ENCODE results near the gene NGEF.

NGEF gene

DNA sequence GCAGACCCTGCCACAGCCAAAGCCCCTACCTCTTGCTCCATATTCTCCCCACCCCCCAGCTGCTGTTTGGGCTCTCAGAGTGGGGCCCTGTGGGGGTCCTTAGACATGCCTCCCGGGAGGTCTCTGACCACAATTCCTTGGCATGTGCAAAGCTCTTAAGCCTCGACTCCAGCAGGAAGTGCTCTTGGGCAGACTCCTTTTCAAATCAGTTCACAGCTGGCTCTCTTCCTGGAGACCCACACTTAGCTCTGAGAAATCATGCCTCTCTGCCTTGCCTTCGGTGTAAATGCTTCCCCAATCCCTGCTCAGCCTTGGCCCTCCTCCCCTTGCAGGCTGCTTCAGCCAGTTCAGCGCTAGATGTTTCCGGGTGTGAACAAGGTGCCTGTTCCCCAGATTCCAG lies 46.9 kb downstream of the NGEF start:
- Histone ChIP-seq H3K27me3 (ENCODE audit: low read length) (no peaks in the 10 kb centered on the region; the same call in 1 of the 2 replicates), H3K79me2 (ENCODE audit: insufficient read depth, low read length) (no peaks in the 10 kb centered on the region), H3K4me3 (ENCODE audit: insufficient read depth, low read length, poor library complexity, severe bottlenecking) (no peak overlapping the region), H3K9me2 (replicated peaks; ENCODE audit: insufficient read depth, low read length) (no peaks in the 10 kb centered on the region), H3K27ac (ENCODE audit: low read depth, low read length) (no peak overlapping the region), H3K9me3 (ENCODE audit: insufficient read depth, low read length) (peaks cover 10% of the 10 kb centered on the region; the same call in 1 of the 2 replicates), H3K4me2 (ENCODE audit: low read depth, low read length, poor library complexity, severe bottlenecking) (no peak overlapping the region), H3F3A (ENCODE audit: insufficient read depth) (no peaks in the 10 kb centered on the region), H3K36me3 (ENCODE audit: low read length) (no peaks in the 10 kb centered on the region), H2AFZ (ENCODE audit: low read depth, low read length, severe bottlenecking) (no peak overlapping the region), H3K9ac (ENCODE audit: low read length) (no peak overlapping the region), H4K20me1 (ENCODE audit: low read depth, low read length) (no peaks in the 10 kb centered on the region)
- TF ChIP-seq, protein P1, sequence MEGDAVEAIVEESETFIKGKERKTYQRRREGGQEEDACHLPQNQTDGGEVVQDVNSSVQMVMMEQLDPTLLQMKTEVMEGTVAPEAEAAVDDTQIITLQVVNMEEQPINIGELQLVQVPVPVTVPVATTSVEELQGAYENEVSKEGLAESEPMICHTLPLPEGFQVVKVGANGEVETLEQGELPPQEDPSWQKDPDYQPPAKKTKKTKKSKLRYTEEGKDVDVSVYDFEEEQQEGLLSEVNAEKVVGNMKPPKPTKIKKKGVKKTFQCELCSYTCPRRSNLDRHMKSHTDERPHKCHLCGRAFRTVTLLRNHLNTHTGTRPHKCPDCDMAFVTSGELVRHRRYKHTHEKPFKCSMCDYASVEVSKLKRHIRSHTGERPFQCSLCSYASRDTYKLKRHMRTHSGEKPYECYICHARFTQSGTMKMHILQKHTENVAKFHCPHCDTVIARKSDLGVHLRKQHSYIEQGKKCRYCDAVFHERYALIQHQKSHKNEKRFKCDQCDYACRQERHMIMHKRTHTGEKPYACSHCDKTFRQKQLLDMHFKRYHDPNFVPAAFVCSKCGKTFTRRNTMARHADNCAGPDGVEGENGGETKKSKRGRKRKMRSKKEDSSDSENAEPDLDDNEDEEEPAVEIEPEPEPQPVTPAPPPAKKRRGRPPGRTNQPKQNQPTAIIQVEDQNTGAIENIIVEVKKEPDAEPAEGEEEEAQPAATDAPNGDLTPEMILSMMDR (IDR thresholded peaks at IDR 0.05; ENCODE audit: insufficient read depth, low read length, poor library complexity, severe bottlenecking) = no peak
- TF ChIP-seq EZH2phosphoT487 (conservative IDR thresholded peaks at IDR 0.05; ENCODE audit: low read length) = no peak

DNA sequence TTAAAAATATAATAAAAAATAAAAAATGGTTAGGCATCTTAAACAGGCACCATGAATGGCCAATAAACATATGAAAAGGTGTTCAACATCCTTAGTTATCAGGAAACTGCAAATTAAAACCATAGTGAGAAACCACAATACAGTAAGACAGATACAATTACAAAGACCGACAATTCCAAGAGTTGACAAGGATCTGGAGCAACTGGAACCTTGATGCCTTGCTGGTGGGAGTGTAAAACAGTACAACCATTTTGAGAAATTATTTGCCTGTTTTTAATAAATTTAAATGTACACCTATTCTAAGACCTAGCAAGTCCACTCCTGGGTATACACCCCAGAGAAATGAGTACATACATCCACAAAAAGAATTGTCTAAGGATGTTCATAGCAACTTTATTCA lies 49.1 kb downstream of the NGEF start:
- Histone ChIP-seq H3K9me2 (replicated peaks; ENCODE audit: insufficient read depth, low read length) (no peaks in the 10 kb centered on the region), H3K9me3 (ENCODE audit: insufficient read depth, low read length) (peaks cover 10% of the 10 kb centered on the region; the same call in 1 of the 2 replicates), H3K4me2 (ENCODE audit: low read depth, low read length, poor library complexity, severe bottlenecking) (no peak overlapping the region), H3K27ac (ENCODE audit: low read depth, low read length) (no peak overlapping the region), H3K36me3 (ENCODE audit: low read length) (no peaks in the 10 kb centered on the region), H4K20me1 (ENCODE audit: low read depth, low read length) (no peaks in the 10 kb centered on the region), H3F3A (ENCODE audit: insufficient read depth) (no peaks in the 10 kb centered on the region), H3K79me2 (ENCODE audit: insufficient read depth, low read length) (no peaks in the 10 kb centered on the region), H3K9ac (ENCODE audit: low read length) (no peak overlapping the region), H3K27me3 (ENCODE audit: low read length) (no peaks in the 10 kb centered on the region; the same call in 1 of the 2 replicates), H2AFZ (ENCODE audit: low read depth, low read length, severe bottlenecking) (no peak overlapping the region), H3K4me3 (ENCODE audit: insufficient read depth, low read length, poor library complexity, severe bottlenecking) (no peak overlapping the region)
- TF ChIP-seq EZH2phosphoT487 (conservative IDR thresholded peaks at IDR 0.05; ENCODE audit: low read length) = no peak
- TF ChIP-seq, protein P1 (IDR thresholded peaks at IDR 0.05; ENCODE audit: insufficient read depth, low read length, poor library complexity, severe bottlenecking) = no peak

DNA sequence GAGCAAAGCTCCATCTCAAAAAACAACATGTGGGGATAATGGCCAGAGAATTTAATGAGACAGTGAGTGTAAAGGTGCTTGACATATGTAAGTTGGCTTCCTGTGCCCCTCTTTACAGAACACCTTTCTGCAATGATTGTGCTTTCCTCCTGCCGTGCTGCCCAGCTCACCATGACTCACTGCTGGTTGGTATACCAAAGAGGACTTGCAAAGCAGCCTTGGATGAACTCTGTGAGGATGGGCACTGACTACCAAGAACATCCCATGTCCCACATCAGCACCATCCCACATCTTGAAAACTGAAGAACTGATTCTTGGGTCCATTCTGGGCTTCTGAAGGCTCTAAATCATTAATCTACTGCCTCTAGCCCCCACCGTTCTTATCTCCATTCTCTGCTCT lies 52.2 kb downstream of the NGEF start:
- H3F3A ChIP-seq (ENCODE audit: insufficient read depth) = no peaks in the 10 kb centered on the region
- H3K9ac ChIP-seq (ENCODE audit: low read length) = no peak overlapping the region
- H3K4me2 ChIP-seq (ENCODE audit: low read depth, low read length, poor library complexity, severe bottlenecking) = no peak overlapping the region
- no peaks in the 10 kb centered on the region for H3K9me2 ChIP-seq (replicated peaks; ENCODE audit: insufficient read depth, low read length)
- H3K27me3 ChIP-seq (ENCODE audit: low read length) = no peaks in the 10 kb centered on the region; the same call in 1 of the 2 replicates
- H2AFZ ChIP-seq (ENCODE audit: low read depth, low read length, severe bottlenecking) = no peak overlapping the region
- H3K4me3 ChIP-seq (ENCODE audit: insufficient read depth, low read length, poor library complexity, severe bottlenecking) = no peak overlapping the region
- H3K79me2 ChIP-seq (ENCODE audit: insufficient read depth, low read length) = no peaks in the 10 kb centered on the region
- TF ChIP-seq EZH2phosphoT487 (conservative IDR thresholded peaks at IDR 0.05; ENCODE audit: low read length) = no peak
- TF ChIP-seq, protein P1 (IDR thresholded peaks at IDR 0.05; ENCODE audit: insufficient read depth, low read length, poor library complexity, severe bottlenecking) = no peak
- no peak overlapping the region for H3K27ac ChIP-seq (ENCODE audit: low read depth, low read length)
- H3K36me3 ChIP-seq (ENCODE audit: low read length) = no peaks in the 10 kb centered on the region
- H3K9me3 ChIP-seq (ENCODE audit: insufficient read depth, low read length) = peaks cover 5% of the 10 kb centered on the region; the same call in 1 of the 2 replicates
- H4K20me1 ChIP-seq (ENCODE audit: low read depth, low read length) = no peaks in the 10 kb centered on the region

All from SU-DHL-6 (cell line).